Muscle layer of colon (tissue), 2 donors: ENCODE measurements around the gene CENPH.
"Not testable (repeated sequence)": the region's sequence is repeated elsewhere in the genome, so short reads cannot be mapped to it uniquely, and the experiment has no call there.

Experiments used
- H3K27ac ChIP-seq: one replicate; pipeline ENCODE4 v1.7.0; 2013; ENCODE audit warnings: low read depth, mild to moderate bottlenecking, low read length, moderate library complexity
- H3K27me3 ChIP-seq, 2 donors: one replicate each; pipeline ENCODE4 v1.7.0; 2013; ENCODE audit warnings: low read length in 2 of 2, mild to moderate bottlenecking in 2 of 2; ENCODE audit not compliant: insufficient read depth in 2 of 2, control insufficient read depth in 1 of 2
- H3K36me3 ChIP-seq: one replicate; pipeline ENCODE4 v1.7.0; 2013; ENCODE audit warnings: mild to moderate bottlenecking, low read length; ENCODE audit not compliant: insufficient read depth
- H3K4me1 ChIP-seq: one replicate; pipeline ENCODE4 v1.7.0; 2013; ENCODE audit warnings: mild to moderate bottlenecking, low read length; ENCODE audit not compliant: insufficient read depth
- H3K4me3 ChIP-seq, 2 donors: one replicate each; pipeline ENCODE4 v1.7.0; 2013; ENCODE audit warnings: low read length in 2 of 2, low read depth in 1 of 2, mild to moderate bottlenecking in 1 of 2, moderate library complexity in 1 of 2
- H3K9ac ChIP-seq: one replicate; pipeline ENCODE4 v1.7.0; 2013; ENCODE audit warnings: low read length
- H3K9me3 ChIP-seq: one replicate; pipeline ENCODE4 v1.7.0; 2013; ENCODE audit warnings: mild to moderate bottlenecking, low read length
- donor health status: abdominal sarcoma.
- donor health status: Adenocarcinoma of cecum.

Gene CENPH

DNA sequence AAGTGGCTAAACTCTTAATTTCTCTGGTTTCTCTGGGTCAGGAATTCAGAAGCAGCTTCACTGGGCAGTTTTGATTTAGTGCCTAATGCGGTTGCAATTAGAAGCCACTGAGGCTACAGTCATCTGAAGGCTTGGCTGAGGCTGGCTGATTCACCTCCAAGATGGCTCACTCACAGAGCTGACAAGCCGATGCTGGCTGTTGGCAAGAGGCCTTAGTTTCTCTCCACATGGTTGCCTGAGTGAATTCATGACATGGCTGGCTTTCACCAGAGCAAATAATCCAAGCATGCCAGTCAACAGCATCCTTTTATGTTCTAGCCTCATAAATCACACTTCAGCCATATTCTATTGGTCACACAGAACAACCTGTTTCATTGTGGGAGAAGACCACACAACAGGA is 42.5 kb downstream of the CENPH start:
- Histone ChIP-seq H3K4me1 (peaks cover 9% of the 10 kb centered on the region), H3K27me3 (no peaks in the 10 kb centered on the region), H3K9ac (no peak overlapping the region), H3K4me3 (no peak overlapping the region), H3K36me3 (peaks cover 18% of the 10 kb centered on the region), H3K27ac (no peak overlapping the region), H3K9me3 (no peaks in the 10 kb centered on the region)

DNA sequence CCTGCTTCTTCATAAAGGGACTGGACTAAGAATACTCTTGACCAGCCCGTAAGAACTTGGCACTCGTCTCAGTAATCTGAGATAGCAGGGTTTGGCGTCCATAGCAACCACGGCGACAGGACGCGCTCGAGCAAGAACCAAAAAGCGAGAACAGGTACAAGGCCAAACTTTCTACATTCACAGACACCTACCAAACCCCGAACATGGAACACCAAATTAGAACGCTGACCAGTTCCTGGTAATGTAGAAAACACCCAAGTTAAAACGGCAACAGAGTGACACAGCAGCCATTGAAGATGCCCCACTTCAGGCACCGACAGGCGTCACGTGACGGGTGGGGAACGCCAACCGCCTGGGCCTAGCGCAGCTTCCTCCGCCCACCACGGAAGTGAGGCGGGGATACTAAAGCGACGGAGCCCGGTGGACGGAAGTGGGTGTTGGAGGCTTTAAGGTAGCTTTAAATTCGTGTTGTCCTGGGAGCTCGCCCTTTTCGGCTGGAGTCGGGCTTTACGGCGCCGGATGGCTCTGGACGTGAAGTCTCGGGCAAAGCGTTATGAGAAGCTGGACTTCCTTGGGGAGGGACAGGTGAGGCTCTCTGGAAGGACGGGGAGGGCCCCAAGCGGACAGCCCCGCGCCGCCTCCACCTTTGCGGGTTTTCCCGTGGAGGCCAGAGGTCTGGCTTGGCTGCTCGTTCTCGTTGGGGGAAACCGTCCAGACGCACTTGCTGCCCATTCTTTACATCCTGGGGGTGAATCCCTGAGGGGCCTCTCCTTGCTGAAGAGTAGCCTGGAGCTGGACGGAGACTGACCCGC is 45.3 kb downstream of the CENPH start, which contains the start of gene CDK7:
CDK7 (plus strand) TSS at position 430 of the 812 bp plus-strand sequence; CDS start at position 520, 90 bp downstream.
- Histone ChIP-seq H3K4me3 (peak within 1 kb of the TSS; percentile 85 to 89), H3K9me3 (no peaks in the 10 kb centered on the region), H3K36me3 (peaks cover 12% of the 10 kb centered on the region), H3K9ac (peak within 1 kb of the TSS; percentile 32), H3K27me3 (no peaks in the 10 kb centered on the region), H3K4me1 (peaks cover 9% of the 10 kb centered on the region), H3K27ac (peak within 1 kb of the TSS; percentile 85)

DNA sequence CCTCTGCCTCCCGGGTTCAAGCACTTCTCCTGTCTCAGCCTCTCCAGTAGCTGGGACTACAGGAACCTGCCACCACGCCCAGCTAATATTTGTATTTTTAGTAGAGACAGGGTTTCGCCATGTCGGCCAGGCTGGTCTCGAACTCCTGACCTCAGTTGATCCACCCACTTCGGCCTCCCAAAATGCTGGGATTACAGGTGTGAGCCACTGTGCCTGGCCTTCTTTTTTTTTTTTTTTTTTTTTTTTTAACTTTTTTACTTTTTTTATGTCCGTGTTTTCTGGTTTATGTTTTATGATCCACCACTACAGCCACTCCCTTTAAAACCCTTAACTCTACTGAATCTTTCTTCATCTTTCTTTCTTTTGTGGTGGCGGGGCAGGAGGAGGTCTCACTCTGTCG is 47.4 kb downstream of the CENPH start:
- H3K4me3 ChIP-seq, H3K27me3 ChIP-seq, H3K36me3 ChIP-seq, H3K9me3 ChIP-seq, H3K4me1 ChIP-seq, H3K27ac ChIP-seq, H3K9ac ChIP-seq: not testable (repeated sequence)

DNA sequence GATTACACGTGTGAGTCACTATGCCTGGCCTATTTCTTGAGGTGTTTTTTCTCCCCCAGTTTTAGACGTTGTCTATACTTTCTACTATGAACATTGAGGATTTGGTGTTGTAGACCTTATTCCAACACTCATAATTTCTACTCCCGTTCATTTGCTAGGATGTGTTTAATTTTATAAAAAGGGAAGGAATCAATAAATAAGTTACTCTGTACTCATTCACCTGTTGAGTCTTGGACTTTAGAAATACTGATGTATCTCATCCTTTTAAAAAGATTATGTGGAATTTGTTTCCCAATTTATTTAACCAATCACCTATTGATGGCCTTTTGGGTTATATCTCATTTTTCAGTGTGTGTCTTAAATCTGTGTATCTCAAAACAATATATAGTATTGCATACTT is 48.5 kb downstream of the CENPH start:
- no peak overlapping the region for H3K4me3 ChIP-seq
- H3K9me3 ChIP-seq, result no peaks in the 10 kb centered on the region
- H3K4me1 ChIP-seq, result peaks cover 9% of the 10 kb centered on the region
- H3K9ac ChIP-seq, result no peak overlapping the region
- no peak overlapping the region for H3K27ac ChIP-seq
- peaks cover 4% of the 10 kb centered on the region for H3K36me3 ChIP-seq
- no peaks in the 10 kb centered on the region for H3K27me3 ChIP-seq

DNA sequence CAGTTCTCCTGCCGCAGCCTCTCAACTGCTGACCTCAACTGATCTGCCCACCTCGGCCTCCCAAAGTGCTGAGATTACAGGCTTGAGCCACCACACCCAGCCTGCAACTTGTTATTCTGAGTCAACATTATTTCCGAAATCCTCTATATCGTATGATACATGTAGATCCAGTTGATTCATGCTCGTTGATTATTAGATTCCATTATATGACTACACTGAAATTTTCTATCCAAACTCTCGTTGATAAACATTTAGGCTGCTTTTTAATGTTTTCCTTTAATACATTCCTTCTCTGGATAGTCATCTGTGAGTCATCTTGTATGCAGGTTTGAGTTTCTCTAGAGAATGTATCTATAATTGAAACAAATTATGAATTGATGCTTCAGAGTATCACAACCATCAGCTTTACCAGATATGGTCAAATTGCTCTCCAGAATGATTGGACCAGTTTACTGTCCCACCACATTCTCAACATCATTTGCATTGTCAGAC is 49.4 kb downstream of the CENPH start:
- Histone ChIP-seq H3K27me3 (no peaks in the 10 kb centered on the region), H3K36me3 (peaks cover 4% of the 10 kb centered on the region), H3K9ac (no peak overlapping the region), H3K27ac (no peak overlapping the region), H3K9me3 (no peaks in the 10 kb centered on the region), H3K4me1 (peaks cover 9% of the 10 kb centered on the region), H3K4me3 (no peak overlapping the region)

DNA sequence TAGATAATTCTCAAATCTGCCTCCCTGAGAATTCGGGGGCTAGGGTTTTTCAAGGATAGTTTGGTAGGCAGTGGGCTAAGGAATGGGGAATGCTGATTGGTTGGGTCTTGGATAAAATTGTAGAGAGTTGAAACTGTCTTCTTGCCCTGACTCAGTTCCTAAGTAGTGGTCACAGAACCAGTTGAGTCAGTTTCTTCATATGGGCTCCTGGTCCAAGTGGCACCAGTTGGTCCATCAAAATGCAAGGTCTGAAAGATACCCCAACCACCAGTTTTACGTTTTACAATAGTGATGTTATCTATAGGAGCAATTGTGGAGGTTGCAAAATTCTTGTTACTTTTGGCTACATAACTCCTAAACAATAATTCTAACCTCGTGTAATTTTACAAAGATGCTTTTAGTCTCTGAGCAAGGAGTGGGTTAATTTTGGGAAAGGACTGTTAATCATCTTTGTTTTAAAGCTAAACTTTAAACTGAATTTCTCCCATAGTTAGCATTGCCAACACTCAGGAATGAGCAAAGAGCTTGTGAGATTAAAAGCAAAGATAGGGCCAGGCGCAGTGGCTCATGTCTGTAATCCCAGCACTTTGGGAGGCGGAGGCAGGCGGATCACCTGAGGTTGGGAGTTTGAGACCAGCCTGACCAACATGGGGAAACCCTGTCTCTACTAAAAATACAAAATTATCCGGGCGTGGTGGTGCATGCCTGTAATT is 53.0 kb downstream of the CENPH start:
- Histone ChIP-seq H3K4me3 (no peak overlapping the region), H3K36me3 (peaks cover 4% of the 10 kb centered on the region), H3K9me3 (no peaks in the 10 kb centered on the region), H3K27me3 (no peaks in the 10 kb centered on the region), H3K4me1 (no peaks in the 10 kb centered on the region), H3K9ac (no peak overlapping the region), H3K27ac (no peak overlapping the region)

DNA sequence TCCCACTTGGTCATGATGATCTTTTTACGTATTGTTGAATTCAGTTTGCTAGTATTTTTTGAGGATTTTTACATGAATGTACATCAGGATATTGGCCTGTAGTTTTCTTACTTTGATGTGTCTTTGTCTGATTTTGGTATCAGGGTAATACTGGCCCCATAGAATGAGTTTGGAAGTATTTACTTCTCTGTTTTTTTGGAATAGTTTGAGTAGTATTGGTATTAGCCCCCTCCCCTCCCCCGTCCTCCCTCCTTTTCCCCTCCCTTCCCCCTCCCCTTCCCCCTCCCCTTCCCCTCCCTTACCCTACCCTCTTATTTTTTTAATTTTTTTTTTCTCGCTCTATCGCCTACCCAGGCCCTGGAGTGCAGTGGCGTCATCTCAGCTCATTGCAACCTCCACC is 55.6 kb downstream of the CENPH start:
- no peaks in the 10 kb centered on the region for H3K4me1 ChIP-seq
- no peak overlapping the region for H3K27ac ChIP-seq
- no peak overlapping the region for H3K9ac ChIP-seq
- no peak overlapping the region for H3K4me3 ChIP-seq
- no peaks in the 10 kb centered on the region for H3K9me3 ChIP-seq
- H3K36me3 ChIP-seq, result no peaks in the 10 kb centered on the region
- H3K27me3 ChIP-seq, result no peaks in the 10 kb centered on the region

DNA sequence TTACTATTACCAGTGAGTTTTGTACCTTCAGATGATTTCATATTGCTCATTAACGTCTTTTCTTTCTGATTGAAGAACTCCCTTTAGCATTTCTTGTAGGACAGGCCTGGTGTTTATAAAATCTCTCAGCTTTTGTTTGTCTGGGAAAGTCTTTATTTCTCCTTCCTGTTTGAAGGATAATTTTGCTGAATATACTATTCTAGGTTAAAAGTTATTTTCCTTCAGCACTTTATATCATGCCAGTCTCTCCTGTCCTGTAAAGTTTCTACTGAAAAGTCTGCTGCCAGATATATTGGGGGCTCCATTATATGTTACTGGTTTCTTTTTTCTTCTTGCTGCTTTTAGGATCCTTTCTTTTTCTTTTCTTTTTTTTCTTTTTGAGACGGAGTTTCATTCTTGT is 58.6 kb downstream of the CENPH start:
- H3K9ac ChIP-seq, result no peak overlapping the region
- H3K9me3 ChIP-seq, result no peaks in the 10 kb centered on the region
- H3K36me3 ChIP-seq, result no peaks in the 10 kb centered on the region
- no peak overlapping the region for H3K27ac ChIP-seq
- H3K27me3 ChIP-seq, result no peaks in the 10 kb centered on the region
- H3K4me1 ChIP-seq, result no peaks in the 10 kb centered on the region
- no peak overlapping the region for H3K4me3 ChIP-seq

DNA sequence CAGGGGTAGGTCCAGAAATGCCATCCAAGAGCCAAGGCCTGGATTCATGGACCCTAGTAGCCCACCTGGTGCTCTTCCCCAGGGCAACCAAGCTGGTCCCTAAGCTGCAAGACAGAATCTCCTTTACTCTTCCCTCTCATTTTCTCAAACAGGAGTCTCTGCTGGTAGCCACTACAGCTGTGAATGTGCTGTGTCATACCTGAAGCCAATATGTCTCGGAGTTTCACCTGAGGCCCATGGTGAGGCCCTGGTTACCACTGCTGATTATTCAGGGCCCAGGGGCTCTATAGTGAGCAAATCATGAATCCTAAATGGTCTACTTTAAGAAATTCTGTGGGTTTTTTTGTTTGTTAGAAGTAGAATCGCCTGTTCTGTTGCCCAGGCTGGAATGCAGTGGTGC is 61.2 kb downstream of the CENPH start:
- H3K27ac ChIP-seq, result no peak overlapping the region
- H3K4me3 ChIP-seq, result no peak overlapping the region
- no peaks in the 10 kb centered on the region for H3K36me3 ChIP-seq

DNA sequence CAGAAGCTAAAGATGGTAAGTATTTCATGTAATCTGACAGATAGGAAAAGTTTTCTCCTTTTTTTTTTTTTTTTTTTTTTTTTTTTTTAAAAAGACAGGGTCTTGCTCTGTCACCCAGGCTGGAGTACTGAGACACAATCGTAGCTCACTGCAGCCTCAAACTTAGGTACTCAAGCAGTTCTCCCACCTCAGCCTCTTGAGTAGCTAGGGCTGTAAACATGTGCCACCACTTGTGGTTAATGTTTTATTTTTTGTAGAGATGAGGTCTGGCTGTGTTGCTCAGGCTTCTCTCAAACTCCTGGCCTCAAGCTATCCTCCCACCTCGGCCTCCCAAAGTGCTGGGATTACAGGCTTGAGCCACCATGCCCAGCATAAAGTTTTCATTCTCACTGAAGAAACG is 63.1 kb downstream of the CENPH start:
- Histone ChIP-seq H3K27me3 (no peaks in the 10 kb centered on the region), H3K9ac (no peak overlapping the region), H3K4me1 (no peaks in the 10 kb centered on the region), H3K4me3 (no peak overlapping the region), H3K36me3 (peaks cover 4% of the 10 kb centered on the region), H3K9me3 (no peaks in the 10 kb centered on the region), H3K27ac (no peak overlapping the region)

More for the DNA sequence above, 61.2 kb downstream of the CENPH start:
- H3K9ac ChIP-seq, result no peak overlapping the region
- no peaks in the 10 kb centered on the region for H3K27me3 ChIP-seq
- no peaks in the 10 kb centered on the region for H3K4me1 ChIP-seq
- no peaks in the 10 kb centered on the region for H3K9me3 ChIP-seq

DNA sequence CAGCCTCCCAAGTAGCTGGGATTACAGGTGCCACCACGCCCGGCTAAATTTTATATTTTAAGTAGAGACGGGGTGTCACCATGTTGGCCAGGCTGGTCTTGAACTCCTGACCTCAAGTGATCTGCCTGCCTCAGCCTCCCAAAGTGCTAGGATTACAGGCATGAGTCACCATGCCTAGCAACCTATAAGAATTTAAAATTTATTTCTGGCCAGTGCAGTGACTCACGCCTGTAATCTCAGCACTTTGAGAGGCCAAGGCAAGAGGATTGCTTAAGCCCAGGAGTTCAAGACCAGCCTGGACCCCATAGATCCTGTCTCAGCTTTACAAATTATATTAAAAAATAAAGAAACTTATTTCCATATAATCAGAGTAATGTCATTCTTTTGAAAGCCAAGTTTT is 66.6 kb downstream of the CENPH start:
- not testable (repeated sequence) for H3K9me3 ChIP-seq, H3K4me1 ChIP-seq, H3K9ac ChIP-seq, H3K4me3 ChIP-seq, H3K27ac ChIP-seq, H3K27me3 ChIP-seq
- H3K36me3 ChIP-seq, result peaks cover 28% of the 10 kb centered on the region
